Measurements from ENCODE around the gene GPR135. TPM values are rescaled to one million over a fixed set of nuclear protein-coding genes. Genes with fewer than 3 reads are reported as not detected.

GPR135 gene
- total and polyA plus RNA-seq, 2 of the 13 experiments (the other 11 are each of a cell fraction or from before 2014, with no cell fraction given), result 0.46 to 1.3 TPM

- TF ChIP-seq MNT (IDR thresholded peaks at IDR 0.05) (no peak), SP1 (IDR thresholded peaks at IDR 0.05) (no peak), SP1 (CRISPR knock-in tag; IDR thresholded peaks at IDR 0.05) (no peak), TBX3 (IDR thresholded peaks at IDR 0.05; ENCODE audit: borderline replicate concordance) (no peak), ZFP62 (CRISPR knock-in tag; IDR thresholded peaks at IDR 0.05) (no peak), HOXA7 (CRISPR knock-in tag; IDR thresholded peaks at IDR 0.05) (no peak), KMT2A (CRISPR knock-in tag; IDR thresholded peaks at IDR 0.05) (no peak), FOXO1 (CRISPR knock-in tag; IDR thresholded peaks at IDR 0.05) (no peak), RNF2 (conservative IDR thresholded peaks at IDR 0.05; ENCODE audit: low read depth) (no peak), ONECUT2 (CRISPR knock-in tag; IDR thresholded peaks at IDR 0.05) (no peak)
These were observed 30.1 kb downstream of the GPR135 start (continued) for GRCh38 chr14:59435101-59435500.

GRCh38 chr14:59429790-59430189 lies 35.4 kb downstream of the GPR135 start:
- no peak for DNase-seq (ENCODE audit: low spot score)
- no peak overlapping the region for H3K9ac ChIP-seq (ENCODE audit: insufficient read depth, low read depth, low read length)
- no peak for ATAC-seq
- no peaks in the 10 kb centered on the region for H4K20me1 ChIP-seq (ENCODE audit: insufficient read depth, low read length)
- in situ Hi-C loops (cut with HindIII; ENCODE audit: extremely low pct_ligation_motif_present, low pct_unique_long_range_greater_than_20kb), result no loop called here
- no peak overlapping the region for H3K27ac ChIP-seq (ENCODE audit: extremely low read length, insufficient read depth, low read length)
- H3K79me2 ChIP-seq (ENCODE audit: insufficient read depth, low read length), result no peaks in the 10 kb centered on the region
- no peaks in the 10 kb centered on the region for H3K9me3 ChIP-seq (ENCODE audit: low read length)
- H3K36me3 ChIP-seq (replicated peaks in 1 of 2; ENCODE audit: control insufficient read depth in 1 of 2, insufficient read depth in 2 of 2, low read length in 2 of 2), result no peaks in the 10 kb centered on the region
- H3K27me3 ChIP-seq (ENCODE audit: control insufficient read depth in 1 of 2, insufficient read depth in 2 of 2, low read length in 2 of 2), result no peaks in the 10 kb centered on the region
- no TSS peak for BruUV-seq (replicated peaks)
- H3K4me1 ChIP-seq (ENCODE audit: insufficient read depth, low read length), result no peaks in the 10 kb centered on the region
- intact Hi-C loops (cut with micrococcal nuclease; ENCODE audit: unreplicated experiment), result no loop called here
- no peak for FAIRE-seq
- ChIA-PET CTCF (ENCODE audit: low intra/inter-chr PET ratio, low total read pairs) (no interaction called here), POLR2A (no interaction called here)
- no peak overlapping the region for H2AFZ ChIP-seq (ENCODE audit: low read length)
- 97% methylated on average over 4 of the region's 4 CpGs for WGBS (ENCODE audit: low lambda C conversion rate)
- no peak overlapping the region for H3K4me3 ChIP-seq (replicated peaks in 1 of 3; ENCODE audit: insufficient read depth in 1 of 3, low read depth in 2 of 3, low read length in 3 of 3)
- no peak overlapping the region for H3K4me2 ChIP-seq (ENCODE audit: low read depth, low read length)
- no peak for TF ChIP-seq HMG20A (CRISPR knock-in tag; IDR thresholded peaks at IDR 0.05; ENCODE audit: borderline replicate concordance)
- no peak for TF ChIP-seq PPARG (CRISPR knock-in tag; conservative IDR thresholded peaks at IDR 0.05)
- no peak for TF ChIP-seq TFAP4 (IDR thresholded peaks at IDR 0.05; ENCODE audit: borderline replicate concordance, low read depth)
- TF ChIP-seq MAFG (CRISPR knock-in tag; IDR thresholded peaks at IDR 0.05), result no peak
- no peak for TF ChIP-seq ZKSCAN5 (CRISPR knock-in tag; IDR thresholded peaks at IDR 0.05)
- no peak for TF ChIP-seq NCOA5 (CRISPR knock-in tag; IDR thresholded peaks at IDR 0.05)
- TF ChIP-seq HOXA7 (CRISPR knock-in tag; IDR thresholded peaks at IDR 0.05), result no peak
- TF ChIP-seq RFXANK (CRISPR knock-in tag; IDR thresholded peaks at IDR 0.05), result no peak
- TF ChIP-seq ATM (IDR thresholded peaks at IDR 0.05; ENCODE audit: borderline replicate concordance), result no peak
- no peak for TF ChIP-seq EEA1 (CRISPR knock-in tag; IDR thresholded peaks at IDR 0.05; ENCODE audit: borderline replicate concordance)
- TF ChIP-seq NR2F2 (IDR thresholded peaks at IDR 0.05; ENCODE audit: borderline replicate concordance, low read depth), result no peak
- no peak for TF ChIP-seq MAX (IDR thresholded peaks at IDR 0.05)
- TF ChIP-seq ZNF143 (CRISPR knock-in tag; IDR thresholded peaks at IDR 0.05), result no peak
- no peak for TF ChIP-seq ZNF468 (CRISPR knock-in tag; IDR thresholded peaks at IDR 0.05)
- TF ChIP-seq GPN1 (CRISPR knock-in tag; IDR thresholded peaks at IDR 0.05; ENCODE audit: borderline replicate concordance), result no peak
- TF ChIP-seq HIC2 (CRISPR knock-in tag; IDR thresholded peaks at IDR 0.05; ENCODE audit: low read depth), result no peak
- TF ChIP-seq DMAP1 (CRISPR knock-in tag; IDR thresholded peaks at IDR 0.05), result no peak

Data from HepG2 (cell line).